ENCODE results near the gene GRAMD2A.
A peak's percentile ranks its signal among the peaks of the same experiment; 100 is the strongest.

The GRAMD2A gene

DNA sequence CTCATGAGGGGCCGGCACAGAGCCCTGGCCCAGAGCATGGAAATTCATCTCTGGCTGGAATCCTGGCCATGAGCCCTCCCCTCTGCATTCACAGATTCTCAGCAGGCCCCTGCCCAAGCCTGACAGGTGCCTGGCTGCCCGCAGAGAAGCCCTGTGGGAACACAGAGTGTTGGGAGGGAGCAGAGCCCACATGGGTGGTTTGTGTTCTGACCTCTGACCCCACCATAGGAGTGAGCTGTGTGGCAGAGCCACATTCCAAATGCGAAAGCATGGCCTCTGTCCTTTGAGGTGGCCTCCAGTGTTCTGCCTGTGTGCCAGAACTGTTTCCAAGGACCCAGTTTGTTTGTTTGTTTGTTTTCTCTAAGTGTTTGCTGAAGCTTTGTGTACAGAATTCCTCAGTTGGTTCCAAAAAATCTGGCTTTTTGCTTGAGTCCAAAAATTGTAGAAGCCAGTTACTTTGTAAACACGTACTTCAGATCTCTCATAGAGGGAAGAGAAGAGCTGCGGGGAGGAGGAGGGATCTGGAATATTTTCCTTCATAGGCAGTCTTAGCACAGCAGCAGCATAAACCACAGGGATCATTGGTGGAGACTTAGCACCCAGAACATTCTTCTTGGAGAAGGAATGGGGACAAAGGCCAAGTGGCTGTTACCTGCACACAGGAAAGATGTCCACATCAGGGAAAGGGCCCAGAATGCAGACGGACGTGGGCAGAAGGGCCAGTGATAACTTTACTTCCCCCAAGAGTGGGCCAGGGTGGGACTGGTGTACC is 36.0 kb downstream of the GRAMD2A start:
- no peak for DNase-seq (ENCODE audit: low read depth)
- TF ChIP-seq, protein P1, sequence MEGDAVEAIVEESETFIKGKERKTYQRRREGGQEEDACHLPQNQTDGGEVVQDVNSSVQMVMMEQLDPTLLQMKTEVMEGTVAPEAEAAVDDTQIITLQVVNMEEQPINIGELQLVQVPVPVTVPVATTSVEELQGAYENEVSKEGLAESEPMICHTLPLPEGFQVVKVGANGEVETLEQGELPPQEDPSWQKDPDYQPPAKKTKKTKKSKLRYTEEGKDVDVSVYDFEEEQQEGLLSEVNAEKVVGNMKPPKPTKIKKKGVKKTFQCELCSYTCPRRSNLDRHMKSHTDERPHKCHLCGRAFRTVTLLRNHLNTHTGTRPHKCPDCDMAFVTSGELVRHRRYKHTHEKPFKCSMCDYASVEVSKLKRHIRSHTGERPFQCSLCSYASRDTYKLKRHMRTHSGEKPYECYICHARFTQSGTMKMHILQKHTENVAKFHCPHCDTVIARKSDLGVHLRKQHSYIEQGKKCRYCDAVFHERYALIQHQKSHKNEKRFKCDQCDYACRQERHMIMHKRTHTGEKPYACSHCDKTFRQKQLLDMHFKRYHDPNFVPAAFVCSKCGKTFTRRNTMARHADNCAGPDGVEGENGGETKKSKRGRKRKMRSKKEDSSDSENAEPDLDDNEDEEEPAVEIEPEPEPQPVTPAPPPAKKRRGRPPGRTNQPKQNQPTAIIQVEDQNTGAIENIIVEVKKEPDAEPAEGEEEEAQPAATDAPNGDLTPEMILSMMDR (conservative IDR thresholded peaks at IDR 0.05; ENCODE audit: low read depth, low read length) = no peak
- no peak overlapping the region for H3K4me3 ChIP-seq (ENCODE audit: low read length)

DNA sequence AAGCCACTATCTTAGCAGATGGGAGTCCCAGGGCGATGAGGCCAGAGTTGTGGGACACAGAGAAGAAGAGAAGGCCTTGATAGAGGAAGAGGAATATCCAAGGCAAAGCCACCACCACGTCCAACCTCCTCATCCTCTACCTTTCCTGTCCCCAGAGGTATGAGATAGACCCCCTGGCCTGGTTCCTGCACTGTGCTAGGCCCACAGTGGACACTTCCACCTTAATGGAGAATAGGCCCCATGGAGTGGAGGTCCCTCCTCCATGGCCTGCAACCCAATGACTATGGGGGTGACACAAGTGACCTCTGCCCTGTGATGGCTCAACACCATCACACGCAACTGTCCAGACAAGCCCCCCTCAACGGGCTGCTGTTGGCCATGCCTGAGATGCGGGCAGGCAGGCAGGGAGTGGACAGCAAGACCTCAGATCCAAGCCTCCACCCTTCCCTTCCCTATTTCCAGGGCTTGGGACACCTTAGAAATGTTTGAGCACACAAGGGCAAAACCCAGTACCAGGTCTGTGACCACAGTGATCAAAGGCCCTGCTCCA is 36.8 kb downstream of the GRAMD2A start:
- H3K4me3 ChIP-seq (ENCODE audit: low read length) = no peak overlapping the region
- TF ChIP-seq, protein P1 (conservative IDR thresholded peaks at IDR 0.05; ENCODE audit: low read depth, low read length) = no peak

DNA sequence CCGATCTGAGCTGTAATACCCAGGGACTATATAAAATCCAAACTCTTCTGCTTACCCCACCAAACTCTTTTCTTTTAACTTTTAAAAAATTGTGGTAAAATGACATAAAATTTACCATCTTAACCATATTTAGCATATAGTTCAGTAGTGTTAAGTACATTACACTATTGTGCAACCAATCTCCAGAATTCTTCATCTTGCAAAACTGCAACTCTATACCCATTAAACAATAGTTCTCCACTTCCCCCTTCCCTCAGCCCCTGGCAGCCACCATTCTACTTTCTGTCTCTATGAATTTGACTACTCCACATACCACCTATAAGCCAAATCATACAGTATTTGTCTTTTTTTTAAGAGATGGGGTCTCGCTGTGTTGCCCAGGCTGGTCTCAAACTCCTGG is 40.7 kb downstream of the GRAMD2A start:
- H3K4me3 ChIP-seq (ENCODE audit: low read length) = no peak overlapping the region
- DNase-seq (ENCODE audit: low read depth) = no peak
- TF ChIP-seq, protein P1 (conservative IDR thresholded peaks at IDR 0.05; ENCODE audit: low read depth, low read length) = no peak

More for the DNA sequence above, 36.8 kb downstream of the GRAMD2A start:
- no peak for DNase-seq (ENCODE audit: low read depth)

DNA sequence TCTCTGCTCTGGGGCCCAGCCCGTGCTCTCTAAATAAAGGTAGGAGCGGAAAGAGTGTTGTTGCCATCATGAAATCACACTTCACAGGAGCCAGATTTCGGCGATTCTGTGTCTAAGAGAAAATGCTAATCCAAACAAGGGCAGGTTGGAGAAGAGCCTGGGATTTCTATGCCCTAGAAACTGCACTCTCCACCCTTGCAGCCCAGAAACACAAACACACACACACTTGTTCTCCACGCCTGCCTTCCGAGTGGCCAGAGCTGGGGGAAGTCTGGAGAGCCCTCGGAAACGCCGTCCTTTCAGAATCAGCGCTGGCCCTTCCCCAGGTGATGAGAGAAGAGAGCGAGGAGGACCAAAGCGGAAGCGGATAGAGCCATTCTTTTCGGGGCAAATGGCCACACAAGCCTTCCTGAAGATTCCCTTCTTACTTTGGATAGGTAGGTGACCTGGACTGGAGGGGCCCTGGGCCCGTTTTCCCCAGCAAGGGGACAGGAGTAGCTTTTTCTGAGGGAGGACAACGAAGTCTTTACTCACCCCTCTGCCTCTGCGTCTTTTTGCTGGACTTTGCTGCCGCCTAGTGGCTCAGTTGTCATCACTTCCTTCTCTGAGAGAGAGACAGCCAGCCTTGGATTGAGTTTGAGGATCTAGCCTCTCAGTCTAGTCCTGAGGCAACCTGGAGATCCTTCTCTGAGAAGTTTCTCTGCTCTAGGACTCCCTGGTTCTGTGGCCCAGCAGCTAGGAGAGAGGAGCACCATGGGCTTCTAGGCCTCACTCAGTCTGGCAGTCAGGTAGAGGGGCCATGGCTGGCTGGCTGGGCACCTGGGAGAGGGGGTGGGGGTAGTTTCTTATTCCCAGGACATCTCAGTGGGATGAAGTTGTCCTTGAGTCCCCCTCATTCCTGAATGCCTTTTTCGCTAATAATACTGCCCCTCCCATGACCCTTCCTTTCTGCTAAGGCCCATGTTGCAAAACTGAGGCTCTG is 41.7 kb downstream of the GRAMD2A start:
- TF ChIP-seq, protein P1 (conservative IDR thresholded peaks at IDR 0.05; ENCODE audit: low read depth, low read length) = peak; percentile 94
- H3K4me3 ChIP-seq (ENCODE audit: low read length) = peak overlapping the region; percentile 56
- peak; percentile 46 for DNase-seq (ENCODE audit: low read depth)

DNA sequence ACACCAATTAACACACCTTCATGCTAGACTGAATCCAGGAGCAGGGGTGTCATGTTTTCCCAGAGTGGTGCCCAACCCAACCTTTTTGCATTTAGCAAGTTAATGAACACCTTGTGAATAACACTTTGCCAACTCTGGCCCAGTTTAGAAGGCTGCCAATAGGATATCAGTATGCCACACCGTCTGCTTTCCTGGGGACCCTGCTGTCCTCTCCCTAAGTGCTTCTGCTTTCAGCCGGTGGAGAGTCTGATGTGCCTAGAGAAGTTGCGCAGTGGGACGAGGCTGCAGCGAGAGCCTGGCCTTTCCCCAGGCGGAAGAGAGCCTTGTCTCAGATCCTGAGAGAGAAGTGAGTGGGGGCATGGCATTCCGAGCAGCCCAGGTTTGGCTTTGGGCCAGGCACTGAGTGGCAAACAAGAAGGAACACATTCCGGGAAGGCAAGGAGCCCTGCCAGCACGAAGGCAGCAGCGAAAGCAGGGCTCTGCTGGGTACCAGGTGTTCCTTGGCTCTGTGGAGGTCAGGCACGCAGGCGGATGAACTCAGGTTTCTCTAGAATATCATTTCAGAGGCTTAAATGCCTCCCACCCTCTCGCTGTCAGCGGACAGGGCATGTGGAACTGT is 42.5 kb downstream of the GRAMD2A start:
- DNase-seq (ENCODE audit: low read depth) = peak; percentile 61
- TF ChIP-seq, protein P1 (conservative IDR thresholded peaks at IDR 0.05; ENCODE audit: low read depth, low read length) = no peak
- H3K4me3 ChIP-seq (ENCODE audit: low read length) = peak overlapping the region; percentile 56

DNA sequence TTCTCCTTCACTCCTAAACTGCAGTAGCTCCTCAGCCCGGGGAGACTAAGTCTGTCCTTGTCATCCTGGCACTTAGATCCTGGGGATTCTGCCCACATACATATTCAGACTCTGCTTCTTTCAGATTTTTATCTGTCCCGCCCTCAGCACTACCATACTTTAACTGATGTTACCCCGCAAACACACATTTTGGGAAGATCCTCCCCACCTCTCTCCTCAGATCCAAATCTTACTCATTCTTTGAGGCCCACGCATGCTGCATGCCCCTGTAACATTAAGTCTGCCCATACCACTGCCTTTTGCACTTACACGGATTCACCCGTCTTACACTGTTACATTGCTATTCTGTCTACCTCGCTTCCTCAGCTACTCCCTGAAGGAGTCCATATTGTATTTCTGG is 43.3 kb downstream of the GRAMD2A start:
- TF ChIP-seq, protein P1 (conservative IDR thresholded peaks at IDR 0.05; ENCODE audit: low read depth, low read length) = no peak
- DNase-seq (ENCODE audit: low read depth) = no peak
- no peak overlapping the region for H3K4me3 ChIP-seq (ENCODE audit: low read length)
